Measurements from ENCODE around the gene FBXL7.

The FBXL7 gene

DNA sequence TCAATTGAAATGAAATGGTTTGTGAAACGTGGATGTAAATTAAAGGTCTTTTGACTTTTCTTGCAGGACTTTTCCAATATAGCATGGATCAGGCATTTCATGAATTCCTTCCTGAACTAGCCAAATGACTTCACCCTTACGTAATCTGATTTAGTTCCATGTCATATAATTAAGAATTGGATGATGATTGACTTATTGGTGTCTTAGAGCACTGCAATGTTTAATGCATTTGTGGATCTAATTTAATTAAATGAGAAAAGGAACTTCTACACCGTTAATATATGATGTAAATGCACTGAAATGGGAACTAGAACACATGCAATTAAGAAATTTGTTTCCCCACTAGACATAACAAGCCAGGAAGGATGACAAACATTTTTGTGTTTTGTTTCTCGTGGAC lies 228.8 kb downstream of the FBXL7 start:
- DNase-seq, result no peak

DNA sequence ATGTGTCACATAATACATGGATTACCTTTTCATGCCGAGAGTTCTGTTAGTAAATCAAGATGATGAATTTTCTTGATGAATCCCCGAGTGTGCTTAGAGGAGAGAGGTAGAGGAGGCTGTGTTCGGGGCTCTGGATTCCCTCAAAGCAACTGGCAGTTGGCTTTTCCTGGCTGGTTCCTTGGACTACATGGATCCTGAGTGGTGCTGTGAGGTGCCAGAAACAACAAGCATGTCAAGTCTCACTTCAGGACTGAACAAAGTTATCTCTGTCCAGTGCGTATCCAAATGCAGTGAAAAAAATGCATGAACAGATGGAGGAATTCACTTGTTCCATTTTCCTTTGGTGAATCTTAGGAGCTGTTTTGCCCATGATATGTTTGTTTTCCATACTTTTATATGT lies 231.7 kb downstream of the FBXL7 start:
- DNase-seq, result no peak

DNA sequence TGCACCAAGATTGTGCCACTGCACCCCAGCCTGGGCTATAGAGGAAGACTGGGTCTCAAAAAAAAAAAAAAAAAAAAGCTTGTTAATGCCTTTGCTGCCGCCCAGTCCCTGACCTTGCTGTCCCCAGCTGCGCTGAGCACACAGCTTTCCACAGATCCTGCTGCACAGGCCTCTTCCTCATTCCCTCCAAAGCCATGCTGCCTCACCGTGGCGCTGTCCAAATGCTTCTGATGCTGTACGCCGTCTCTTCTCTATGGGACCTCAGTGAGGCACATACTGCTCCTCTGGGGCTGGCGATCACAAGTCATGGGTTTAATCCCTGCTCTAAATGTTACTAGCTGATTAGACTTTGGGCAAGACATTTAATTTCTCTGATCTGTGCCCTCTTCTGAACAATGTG lies 234.1 kb downstream of the FBXL7 start:
- no peak for DNase-seq

DNA sequence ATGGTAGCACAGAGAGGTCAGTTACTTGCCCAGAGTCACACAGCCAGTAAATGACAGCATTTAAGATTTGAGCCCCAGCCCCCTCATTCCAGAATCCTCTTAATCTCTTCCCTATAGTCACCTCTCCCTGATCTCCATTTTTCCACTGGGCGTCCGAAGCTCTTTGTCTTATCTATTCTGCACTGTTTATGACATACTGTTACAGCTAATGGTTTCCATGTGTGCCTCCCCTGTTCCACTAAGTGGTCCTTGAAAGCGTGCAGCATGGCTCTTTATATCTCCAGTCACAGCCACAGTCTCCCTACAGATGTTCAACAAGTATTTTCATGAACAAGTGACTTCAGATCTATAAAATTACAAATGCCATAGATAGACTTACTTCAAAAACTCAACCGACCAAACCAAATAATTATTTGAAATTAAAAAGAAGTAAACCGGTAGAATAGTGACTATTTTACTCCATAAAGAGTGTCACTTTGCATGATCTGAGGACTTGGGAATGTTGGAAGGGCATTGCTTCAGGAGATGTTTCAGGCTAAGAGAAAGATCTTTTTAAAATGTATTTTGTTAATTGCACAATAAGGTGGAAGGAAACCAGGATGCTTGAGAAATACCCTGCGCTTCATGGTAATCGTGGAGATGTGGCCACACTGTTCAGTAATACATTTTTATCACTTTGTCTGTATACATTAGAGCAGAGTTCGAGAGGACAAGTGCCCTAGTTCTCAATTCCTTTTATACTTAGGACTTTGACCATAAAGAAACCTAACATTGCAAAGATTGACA lies 237.2 kb downstream of the FBXL7 start:
- DNase-seq, result no peak

GRCh38 chr5:15737871-15738664 lies 238.1 kb downstream of the FBXL7 start:
- peak; percentile 53 to 73 for DNase-seq

GRCh38 chr5:15740383-15740782 lies 240.4 kb downstream of the FBXL7 start:
- no peak for DNase-seq

DNA sequence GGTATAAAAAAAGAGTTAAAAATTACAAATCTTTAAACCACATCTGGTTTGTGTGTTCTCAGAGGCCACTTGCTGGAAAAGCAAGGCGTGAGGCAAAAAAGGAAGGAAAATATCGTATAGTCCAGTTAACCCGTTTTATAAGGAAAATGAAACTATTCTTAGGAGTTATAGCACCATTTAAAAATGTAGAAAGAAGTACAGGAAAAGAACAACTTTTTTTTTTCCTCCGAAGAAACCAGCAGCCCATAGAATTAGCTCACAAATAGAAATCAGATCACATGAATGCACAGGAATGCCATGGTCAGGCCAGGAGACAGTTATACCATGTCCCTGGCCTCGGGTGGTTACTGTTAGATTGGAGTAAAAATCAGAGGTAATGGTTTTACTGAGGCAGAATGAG lies 241.6 kb downstream of the FBXL7 start:
- no peak for DNase-seq

GRCh38 chr5:15746833-15747232 lies 246.9 kb downstream of the FBXL7 start:
- no peak for DNase-seq

GRCh38 chr5:15748266-15748665 lies 248.3 kb downstream of the FBXL7 start:
- no peak for DNase-seq

DNA sequence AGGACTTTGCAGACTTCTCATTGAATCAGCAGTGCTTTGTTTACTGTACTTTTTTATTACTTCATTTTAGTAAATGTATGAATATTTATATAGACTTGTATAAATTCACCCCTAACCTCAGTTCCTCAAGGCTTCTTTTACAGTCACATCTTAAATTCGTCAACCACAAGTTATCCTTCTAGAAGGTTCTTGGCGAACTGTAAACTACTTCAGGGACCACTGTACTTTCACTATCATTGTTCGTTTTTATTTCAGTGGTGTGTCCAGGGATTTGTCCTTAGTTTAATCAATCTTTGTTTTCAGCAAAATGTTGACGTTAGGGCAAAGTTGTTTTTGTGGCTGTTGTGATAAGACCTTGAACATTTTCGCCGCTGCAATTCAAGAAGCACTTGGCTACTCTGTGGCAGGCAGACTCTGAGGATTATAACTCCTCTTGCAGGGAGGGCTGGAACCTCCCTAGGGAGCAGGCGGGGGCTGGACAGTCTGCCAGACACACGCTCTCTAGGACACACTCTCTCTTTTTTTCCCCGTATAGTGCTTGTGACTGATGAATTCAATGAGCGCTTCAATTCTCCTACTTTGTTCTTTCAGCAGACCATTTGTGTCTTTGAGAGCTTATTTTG lies 252.8 kb downstream of the FBXL7 start:
- DNase-seq, result no peak

DNA sequence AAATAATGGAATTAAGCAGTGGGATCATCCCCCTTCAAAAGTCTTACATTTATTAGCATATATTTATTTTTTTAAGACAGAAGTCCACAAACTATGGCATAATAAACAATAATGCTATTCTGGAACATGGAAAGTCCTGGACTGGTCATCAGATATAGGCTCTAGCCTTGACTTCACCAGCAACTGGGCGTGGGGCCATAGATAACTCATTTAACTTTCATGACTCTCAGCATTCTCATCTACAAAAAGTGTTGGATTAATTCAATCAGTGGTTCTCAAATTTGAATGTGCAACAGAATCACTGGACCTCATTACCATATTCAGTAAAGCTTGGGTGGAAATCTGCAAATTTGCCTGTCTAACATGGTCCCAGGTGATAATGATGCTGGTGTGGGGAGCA lies 253.8 kb downstream of the FBXL7 start:
- DNase-seq, result no peak

GRCh38 chr5:15757103-15757502 lies 257.1 kb downstream of the FBXL7 start:
- no peak for DNase-seq

DNA sequence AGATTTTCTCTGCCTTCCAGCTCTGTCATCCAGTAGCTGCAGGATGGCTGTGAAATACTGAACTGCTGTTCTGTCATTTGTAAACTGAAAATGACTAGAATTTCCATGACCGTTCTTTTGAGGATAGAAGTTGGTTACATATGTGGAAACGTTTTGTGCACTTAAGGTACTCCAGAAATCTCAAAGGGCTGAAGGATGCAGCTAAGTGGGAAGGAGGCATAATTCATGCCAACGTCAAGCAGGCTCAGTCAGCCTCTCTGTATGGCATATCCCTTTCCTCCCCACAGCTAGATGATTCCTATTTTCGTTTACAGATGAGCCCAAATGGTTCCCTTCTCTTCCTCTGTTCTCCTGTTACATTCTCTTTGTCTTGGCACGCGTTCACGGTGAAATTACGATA lies 257.6 kb downstream of the FBXL7 start:
- no peak for DNase-seq

GRCh38 chr5:15762668-15763067 lies 262.7 kb downstream of the FBXL7 start:
- DNase-seq, result no peak

- no peak for DNase-seq
Observed at GRCh38 chr5:15763754-15764153, 263.8 kb downstream of the FBXL7 start.

GRCh38 chr5:15768936-15769335 lies 269.0 kb downstream of the FBXL7 start:
- no peak for DNase-seq

DNA sequence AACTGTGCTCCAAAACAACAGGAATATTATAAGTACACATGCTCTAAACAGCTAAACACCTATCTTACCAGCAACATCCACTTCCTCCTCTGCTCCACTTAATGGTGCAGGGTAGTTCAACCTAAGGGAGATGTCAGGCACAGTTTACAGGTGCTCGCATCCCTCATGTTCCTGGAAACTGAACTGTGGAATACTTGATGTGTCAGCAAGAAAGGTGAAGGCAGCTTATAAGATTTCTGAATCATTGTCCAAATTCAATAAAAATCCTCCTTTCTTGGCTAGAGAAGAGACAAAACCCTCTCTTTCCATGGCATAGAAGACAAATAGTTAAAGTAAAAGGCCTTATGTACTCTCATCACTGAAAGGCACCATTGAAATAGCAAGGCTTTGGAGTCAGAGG lies 272.2 kb downstream of the FBXL7 start:
- no peak for DNase-seq

GRCh38 chr5:15774632-15775031 lies 274.7 kb downstream of the FBXL7 start:
- no peak for DNase-seq

DNA sequence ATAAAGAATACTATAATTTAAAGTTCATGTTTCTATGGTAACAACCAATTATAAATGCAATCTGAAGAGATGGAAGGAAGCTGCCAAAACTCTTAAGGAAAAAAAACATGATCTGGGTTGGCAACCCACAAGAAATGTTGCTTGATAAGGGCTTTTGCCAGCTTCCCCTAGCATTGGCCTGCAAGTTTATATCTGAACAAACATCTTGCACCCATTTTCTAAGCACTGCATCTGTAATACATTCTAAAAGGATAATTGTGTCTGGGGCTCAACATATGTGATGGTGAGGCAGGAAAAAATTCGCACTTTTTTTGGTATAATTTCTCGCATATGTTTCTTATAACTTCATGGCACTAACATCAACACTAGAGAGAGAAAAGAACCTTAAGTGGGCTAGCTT lies 276.4 kb downstream of the FBXL7 start:
- DNase-seq, result no peak

DNA sequence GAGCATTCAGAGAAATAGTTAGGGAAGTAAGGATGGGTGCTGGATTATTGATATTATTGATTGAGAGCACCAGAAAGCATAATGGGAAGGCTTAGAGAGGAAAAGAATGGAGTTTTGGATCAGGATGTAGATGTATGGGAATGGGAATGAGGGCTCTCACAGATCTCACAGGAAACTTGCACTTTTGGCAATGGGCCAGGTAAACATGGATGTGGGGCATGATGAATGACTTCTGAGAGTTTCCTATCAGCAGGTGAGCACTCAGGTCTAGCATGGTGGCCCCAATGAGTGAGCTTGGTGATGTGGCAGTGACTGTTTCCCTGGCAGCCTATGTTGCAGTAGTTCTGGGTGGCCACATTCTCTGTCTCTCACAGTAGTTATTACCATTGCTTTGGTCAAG lies 283.8 kb downstream of the FBXL7 start:
- DNase-seq, result no peak

DNA sequence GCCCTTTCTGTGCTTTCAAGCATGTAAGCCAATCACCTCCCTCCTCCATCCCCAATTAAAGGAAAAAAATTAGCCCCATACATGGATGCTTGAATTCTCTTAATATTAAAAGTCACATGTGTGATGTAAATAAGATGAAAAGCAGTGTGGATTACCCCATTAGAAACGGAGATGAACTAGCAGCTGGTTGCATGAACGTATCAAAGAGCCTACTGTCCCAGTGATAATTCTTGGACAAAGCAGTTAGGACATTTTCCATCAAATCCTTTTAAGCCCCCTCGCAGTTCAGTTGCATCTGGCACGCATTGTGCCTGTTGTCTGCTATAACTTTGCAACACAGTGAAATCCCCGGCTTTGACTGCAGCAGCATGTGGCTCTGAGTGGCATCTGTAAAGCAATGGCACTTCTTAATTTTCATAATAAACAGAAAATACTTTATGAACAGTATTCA lies 285.6 kb downstream of the FBXL7 start:
- DNase-seq, result no peak

GRCh38 chr5:15786326-15786725 lies 286.3 kb downstream of the FBXL7 start:
- no peak for DNase-seq

- DNase-seq, result no peak
Observed at GRCh38 chr5:15786884-15787283, 286.9 kb downstream of the FBXL7 start.

DNA sequence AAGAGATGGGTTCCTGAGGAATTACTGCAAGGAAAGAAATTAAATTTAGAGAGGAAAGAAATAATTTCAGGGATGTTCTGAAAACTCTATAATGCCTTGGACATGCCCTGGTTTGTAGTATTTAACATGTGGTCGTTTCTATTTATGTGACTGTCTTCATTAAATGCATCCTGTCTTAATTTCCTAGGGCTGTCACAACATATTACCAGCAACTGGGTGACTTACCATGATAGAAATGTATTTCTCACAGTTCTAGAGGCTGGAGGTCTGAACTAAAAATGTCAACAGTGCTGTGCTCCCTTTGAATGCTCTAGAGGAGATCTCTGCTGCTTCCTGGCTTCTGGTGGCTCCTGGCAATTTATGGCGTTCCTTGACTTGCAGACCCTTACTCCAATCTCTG lies 287.7 kb downstream of the FBXL7 start:
- peak; percentile 54 to 75 for DNase-seq
